ENCODE measurements around the gene RASAL2.

GRCh38 chr1:178092878-178093493 is 918 bp upstream of the RASAL2 start:
- TF ChIP-seq CTCF (IDR thresholded peaks at IDR 0.05; ENCODE audit: low read depth, low read length) (no peak), EZH2phosphoT487 (IDR thresholded peaks at IDR 0.05; ENCODE audit: low read depth) (no peak)
